B cell (primary cell): ENCODE data around the gene CDHR3. TPM values are rescaled to one million over a fixed set of nuclear protein-coding genes. Genes with fewer than 3 reads are reported as not detected.

Experiments used
- ATAC-seq: fragments of 200-7000 bp; cut with Tn5 transposase; one replicate; pipeline ENCODE4 v1.10.0; 2021; ENCODE audit warnings: low read depth, mild to moderate bottlenecking, moderate number of reproducible peaks, moderate library complexity
- CTCF ChIA-PET: fragments of 350-600 bp; sonication (Branson Sonifier 250); formaldehyde crosslinking; loops from one replicate; lab custom pipeline; 2021; ENCODE audit warnings: antibody characterized with exemption, inconsistent platforms; lab: Charles Lee
- POLR2A ChIA-PET: fragments of 350-600 bp; sonication (Branson Sonifier 250); formaldehyde crosslinking; loops from one replicate; lab custom pipeline; 2021; ENCODE audit warnings: antibody characterized with exemption; lab: Charles Lee
- DNase-seq: peaks from one replicate; pipeline ENCODE4 v3.0.0; 2013
- H2AFZ ChIP-seq: 2 replicates; pipeline ENCODE4 v1.6.1; 2012; ENCODE audit warnings: mild to moderate bottlenecking, low read depth, low read length; ENCODE audit not compliant: insufficient read depth, poor library complexity, severe bottlenecking
- H3K27ac ChIP-seq, 2 donors: 1 replicate in 1 of 2; 2 replicates in 1 of 2; pipeline ENCODE4 v1.5.1; 2012 to 2013; ENCODE audit warnings: low read length in 2 of 2, mild to moderate bottlenecking in 2 of 2, moderate library complexity in 1 of 2
- H3K27me3 ChIP-seq, 4 experiments: fragments of 200-600 bp in 1 of 4; sonication (generic) in 1 of 4; replicated peaks in 1 of 4; 1 replicate in 2 of 4; 2 replicates in 2 of 4; pipeline versions ENCODE4 v1.6.1 to v1.7.0; 2013 to 2016; ENCODE audit warnings: low read length in 3 of 4, mild to moderate bottlenecking in 2 of 4, mixed read lengths in 1 of 4, moderate library complexity in 1 of 4; ENCODE audit not compliant: insufficient read depth in 4 of 4, control insufficient read depth in 3 of 4; ENCODE audit errors: control extremely low read depth in 1 of 4
- H3K36me3 ChIP-seq, 2 experiments: replicated peaks in 1 of 2; 1 replicate in 1 of 2; 2 replicates in 1 of 2; pipeline versions ENCODE4 v1.6.1 to v1.7.1; 2013; ENCODE audit warnings: low read length in 1 of 2; ENCODE audit not compliant: insufficient read depth in 2 of 2, control insufficient read depth in 1 of 2; ENCODE audit errors: control extremely low read depth in 1 of 2, extremely low read depth in 1 of 2
- H3K4me1 ChIP-seq, 2 donors: fragments of 200-600 bp in 1 of 2; sonication (generic) in 1 of 2; 1 replicate in 1 of 2; 2 replicates in 1 of 2; pipeline versions ENCODE4 v1.5.1 to v1.6.1; 2013 to 2017; ENCODE audit warnings: low read length in 2 of 2; ENCODE audit not compliant: control insufficient read depth in 2 of 2, insufficient read depth in 2 of 2
- H3K4me2 ChIP-seq: replicated peaks from 2 replicates; pipeline ENCODE3; 2012; ENCODE audit warnings: mild to moderate bottlenecking, low read depth, low read length; ENCODE audit not compliant: poor library complexity, severe bottlenecking
- H3K4me3 ChIP-seq, 5 experiments: fragments of 200-600 bp in 1 of 5; sonication (generic) in 1 of 5; 1 replicate in 3 of 5; 2 replicates in 2 of 5; pipeline versions ENCODE4 v1.5.1 to v1.7.0; 2011 to 2016; ENCODE audit warnings: low read length in 4 of 5, mild to moderate bottlenecking in 4 of 5, low read depth in 2 of 5, control low read depth in 1 of 5, moderate library complexity in 1 of 5; ENCODE audit not compliant: insufficient read depth in 1 of 5; ENCODE audit errors: control extremely low read depth in 1 of 5, extremely low read depth in 1 of 5
- H3K79me2 ChIP-seq: fragments of 200-600 bp; sonication (generic); one replicate; pipeline ENCODE4 v1.6.0; 2016; ENCODE audit warnings: low read length; ENCODE audit not compliant: control insufficient read depth, insufficient read depth
- H3K9ac ChIP-seq: fragments of 200-600 bp; sonication (generic); 2 replicates; pipeline ENCODE4 v1.6.1; 2017; ENCODE audit warnings: mild to moderate bottlenecking, low read length, moderate library complexity
- H3K9me3 ChIP-seq, 3 donors: one replicate each; pipeline versions ENCODE4 v1.6.1 to v1.7.1; 2013; ENCODE audit warnings: low read length in 2 of 3; ENCODE audit not compliant: control insufficient read depth in 2 of 3, insufficient read depth in 1 of 3; ENCODE audit errors: control extremely low read depth in 1 of 3
- H4K20me1 ChIP-seq: 2 replicates; pipeline ENCODE4 v1.6.0; 2012; ENCODE audit warnings: mild to moderate bottlenecking, low read length; ENCODE audit not compliant: insufficient read depth, control insufficient read depth, poor library complexity, severe bottlenecking
- H3K27ac Mint-ChIP-seq: one replicate; pipeline ENCODE4 v1.8.0; 2021; ENCODE audit warnings: mixed read lengths
- H3K27me3 Mint-ChIP-seq: one replicate; pipeline ENCODE4 v1.8.0; 2021; ENCODE audit warnings: mixed read lengths
- H3K4me1 Mint-ChIP-seq: one replicate; pipeline ENCODE4 v1.8.0; 2021; ENCODE audit warnings: mixed read lengths
- H3K4me3 Mint-ChIP-seq: one replicate; pipeline ENCODE4 v1.8.0; 2021; ENCODE audit warnings: mixed read lengths
- H3K9me3 Mint-ChIP-seq: one replicate; pipeline ENCODE4 v1.8.0; 2022; ENCODE audit warnings: mixed read lengths; ENCODE audit not compliant: insufficient read depth
- CTCF ChIP-seq: fragments of 200-600 bp; IDR thresholded peaks from one replicate; pipeline ENCODE4 v1.8.0; 2022; ENCODE audit warnings: antibody characterized with exemption, mild to moderate bottlenecking
- EZH2 ChIP-seq: IDR thresholded peaks from 2 replicates; pipeline ENCODE4 v1.6.1; 2012; ENCODE audit warnings: borderline replicate concordance, low read depth, mild to moderate bottlenecking, moderate library complexity, low read length; ENCODE audit not compliant: insufficient read depth, poor library complexity, severe bottlenecking
- WGBS: methylation state at CpG from one replicate; pipeline ENCODE4 v1.1.5; 2013; ENCODE audit warnings: missing lambda C conversion rate; ENCODE audit not compliant: insufficient coverage; 5-methylcytosine and 5-hydroxymethylcytosine counted together
- intact Hi-C: fragments of 100-400 bp; cut with micrococcal nuclease; formaldehyde crosslinking; loops from one replicate; pipeline ENCODE4 v1.10.0; 2022
- polyA plus RNA-seq: library from polyadenylated mRNA; depleted of rRNA; stranded (reverse); fragments of >200 nt; gene quantifications from 2 replicates; pipeline ENCODE4 v1.2.3, GENCODE V29; 2012
- total RNA-seq, 2 donors: library from RNA; stranded (reverse); fragments of 120-200 nt in 1 of 2; gene quantifications; 1 replicate in 1 of 2; 2 replicates in 1 of 2; pipeline versions ENCODE4 v1.2.3 to v1.2.4, GENCODE V29; 2013 to 2022

The CDHR3 gene
- total and polyA plus RNA-seq, 2 donors (not counting 1 experiment from before 2014, with no cell fraction given) = 0.34 to 2.6 TPM

- Mint-ChIP-seq H3K9me3 (no peaks in the 10 kb centered on the region), H3K4me3 (no peak overlapping the region), H3K27ac (no peak overlapping the region), H3K4me1 (no peaks in the 10 kb centered on the region), H3K27me3 (no peaks in the 10 kb centered on the region)
- H2AFZ ChIP-seq = no peak overlapping the region
- TF ChIP-seq EZH2 (no peak), CTCF (no peak)
- no peaks in the 10 kb centered on the region for H3K9me3 ChIP-seq
- ATAC-seq (no peak), DNase-seq (no peak)
- ChIA-PET CTCF (no interaction called here), POLR2A (no interaction called here)
- no peaks in the 10 kb centered on the region for H3K79me2 ChIP-seq
- H4K20me1 ChIP-seq = no peaks in the 10 kb centered on the region
- H3K9ac ChIP-seq = no peak overlapping the region
- H3K27me3 ChIP-seq = no peaks in the 10 kb centered on the region
- no peak overlapping the region for H3K27ac ChIP-seq
- no peaks in the 10 kb centered on the region for H3K36me3 ChIP-seq
- H3K4me2 ChIP-seq = no peak overlapping the region
- intact Hi-C loops = no loop called here
- H3K4me1 ChIP-seq = no peaks in the 10 kb centered on the region
- H3K4me3 ChIP-seq = no peak overlapping the region
Measured at GRCh38 chr7:105941596-105941995, 21.5 kb upstream of the CDHR3 start.

- Histone ChIP-seq H3K27ac (no peak overlapping the region), H3K9ac (no peak overlapping the region), H2AFZ (no peak overlapping the region), H3K79me2 (no peaks in the 10 kb centered on the region), H3K9me3 (no peaks in the 10 kb centered on the region), H3K36me3 (no peaks in the 10 kb centered on the region), H3K4me1 (no peaks in the 10 kb centered on the region), H3K4me3 (no peak overlapping the region), H3K4me2 (no peak overlapping the region), H4K20me1 (no peaks in the 10 kb centered on the region), H3K27me3 (no peaks in the 10 kb centered on the region)
- no peak overlapping the region for H3K4me3 Mint-ChIP-seq
- no peak for DNase-seq
- no peaks in the 10 kb centered on the region for H3K9me3 Mint-ChIP-seq
- no peak overlapping the region for H3K27ac Mint-ChIP-seq
- H3K4me1 Mint-ChIP-seq = no peaks in the 10 kb centered on the region
- TF ChIP-seq CTCF = no peak
- TF ChIP-seq EZH2 = no peak
- ATAC-seq = no peak
- WGBS = 90% methylated on average over 2 of the region's 2 CpGs
- intact Hi-C loops = no loop called here
- POLR2A ChIA-PET = no interaction called here
- H3K27me3 Mint-ChIP-seq = no peaks in the 10 kb centered on the region
- CTCF ChIA-PET = no interaction called here
Measured at GRCh38 chr7:105943486-105943885, 19.6 kb upstream of the CDHR3 start.
